Progenitor cell of endocrine pancreas (in vitro differentiated cells): Measurements from ENCODE around the gene ELAVL3. TPM values are rescaled to one million over a fixed set of nuclear protein-coding genes. Genes with fewer than 3 reads are reported as not detected.

Experiments used
- DNase-seq: peaks from one replicate; pipeline ENCODE4 v3.0.0; 2021; ENCODE audit warnings: low spot score; ENCODE audit not compliant: unreplicated experiment
- H3K27ac Mint-ChIP-seq: 2 replicates; pipeline ENCODE4 v1.8.0; 2021; ENCODE audit warnings: mild to moderate bottlenecking, moderate library complexity, mixed read lengths
- H3K27me3 Mint-ChIP-seq: 2 replicates; pipeline ENCODE4 v1.8.0; 2021; ENCODE audit warnings: mixed read lengths
- H3K36me3 Mint-ChIP-seq: 2 replicates; pipeline ENCODE4 v1.8.0; 2022; ENCODE audit warnings: mixed read lengths; ENCODE audit not compliant: insufficient read depth
- H3K4me1 Mint-ChIP-seq: 2 replicates; pipeline ENCODE4 v1.8.0; 2021; ENCODE audit warnings: low read depth, mixed read lengths
- H3K4me3 Mint-ChIP-seq: 2 replicates; pipeline ENCODE4 v1.8.0; 2021; ENCODE audit warnings: low read depth, mild to moderate bottlenecking, moderate library complexity, mixed read lengths
- H3K9me3 Mint-ChIP-seq: 2 replicates; pipeline ENCODE4 v1.8.0; 2021; ENCODE audit warnings: low read depth, mixed read lengths
- long read RNA-seq: library from polyadenylated mRNA; unstranded; transcript quantifications from one replicate; pipeline ENCODE4 v2.0.0, GENCODE V29; 2020
- total RNA-seq: library from RNA; stranded (reverse); gene quantifications from 2 replicates; pipeline ENCODE4 v1.2.1, GENCODE V29; 2021
- TF ChIP-seq, protein P1 (sequence below): fragments of 200-600 bp; sonication (generic); IDR thresholded peaks from one replicate; pipeline ENCODE4 v1.5.0; 2021; ENCODE audit warnings: antibody characterized with exemption, mild to moderate bottlenecking; ENCODE audit not compliant: unreplicated experiment

ELAVL3 gene
- 0.87 and 1.4 TPM in 2 replicates for total RNA-seq
- long read RNA-seq, result 0 reads

DNA sequence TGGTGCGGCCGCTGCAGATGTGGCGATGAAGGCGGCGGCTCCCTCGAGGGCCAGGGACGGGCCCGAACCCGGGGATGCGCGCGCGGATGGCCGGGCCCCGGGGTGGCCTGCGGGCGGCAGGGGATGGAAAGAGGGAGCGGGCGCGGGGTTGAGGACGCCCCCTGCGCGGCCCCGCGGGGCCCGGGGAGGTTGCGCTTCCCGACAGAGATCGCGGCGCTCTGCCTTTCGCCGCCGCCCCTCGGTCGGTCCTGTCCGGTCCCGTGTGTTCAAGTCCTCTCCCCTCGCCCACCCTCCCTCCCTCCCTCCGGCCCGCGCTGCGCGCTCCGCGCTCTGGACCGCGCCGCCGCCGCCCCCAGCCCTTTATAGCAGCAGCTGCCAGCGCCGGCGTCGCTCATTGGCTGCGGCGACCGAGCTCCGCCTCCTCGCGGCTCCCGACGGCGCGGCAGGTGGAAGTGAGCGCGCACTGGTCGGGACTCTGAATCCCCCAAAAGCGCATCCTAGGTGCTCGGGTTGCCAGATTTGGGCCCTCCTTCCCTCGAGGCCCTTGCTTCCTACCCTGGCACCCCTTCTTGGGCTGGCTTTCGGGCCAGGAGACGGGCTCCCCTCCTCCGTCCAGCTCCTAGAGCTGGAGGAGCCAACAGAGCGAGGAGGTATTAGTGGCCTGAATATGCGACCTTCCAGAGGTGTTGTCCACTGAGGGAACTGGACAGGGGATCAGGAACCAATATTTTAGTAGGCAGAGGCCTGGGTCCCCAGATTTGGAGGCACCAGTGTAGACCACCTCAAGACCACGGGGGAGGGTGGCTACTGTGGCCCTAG lies at the start of gene ELAVL3:
TSS of gene ELAVL3 (minus strand) at position 332 of the 819 bp plus-strand sequence. CDS start 438 bp downstream, outside the sequence.
- H3K4me1 Mint-ChIP-seq, result no peaks in the 10 kb centered on the region
- no peak within 1 kb of the TSS for H3K27ac Mint-ChIP-seq
- DNase-seq, result no peak
- H3K4me3 Mint-ChIP-seq, result no peak within 1 kb of the TSS
- H3K27me3 Mint-ChIP-seq, result peaks cover 50% of the 10 kb centered on the region
- H3K36me3 Mint-ChIP-seq, result peaks cover 8% of the 10 kb centered on the region
- TF ChIP-seq, protein P1, sequence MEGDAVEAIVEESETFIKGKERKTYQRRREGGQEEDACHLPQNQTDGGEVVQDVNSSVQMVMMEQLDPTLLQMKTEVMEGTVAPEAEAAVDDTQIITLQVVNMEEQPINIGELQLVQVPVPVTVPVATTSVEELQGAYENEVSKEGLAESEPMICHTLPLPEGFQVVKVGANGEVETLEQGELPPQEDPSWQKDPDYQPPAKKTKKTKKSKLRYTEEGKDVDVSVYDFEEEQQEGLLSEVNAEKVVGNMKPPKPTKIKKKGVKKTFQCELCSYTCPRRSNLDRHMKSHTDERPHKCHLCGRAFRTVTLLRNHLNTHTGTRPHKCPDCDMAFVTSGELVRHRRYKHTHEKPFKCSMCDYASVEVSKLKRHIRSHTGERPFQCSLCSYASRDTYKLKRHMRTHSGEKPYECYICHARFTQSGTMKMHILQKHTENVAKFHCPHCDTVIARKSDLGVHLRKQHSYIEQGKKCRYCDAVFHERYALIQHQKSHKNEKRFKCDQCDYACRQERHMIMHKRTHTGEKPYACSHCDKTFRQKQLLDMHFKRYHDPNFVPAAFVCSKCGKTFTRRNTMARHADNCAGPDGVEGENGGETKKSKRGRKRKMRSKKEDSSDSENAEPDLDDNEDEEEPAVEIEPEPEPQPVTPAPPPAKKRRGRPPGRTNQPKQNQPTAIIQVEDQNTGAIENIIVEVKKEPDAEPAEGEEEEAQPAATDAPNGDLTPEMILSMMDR, result no peak
- H3K9me3 Mint-ChIP-seq, result no peaks in the 10 kb centered on the region

DNA sequence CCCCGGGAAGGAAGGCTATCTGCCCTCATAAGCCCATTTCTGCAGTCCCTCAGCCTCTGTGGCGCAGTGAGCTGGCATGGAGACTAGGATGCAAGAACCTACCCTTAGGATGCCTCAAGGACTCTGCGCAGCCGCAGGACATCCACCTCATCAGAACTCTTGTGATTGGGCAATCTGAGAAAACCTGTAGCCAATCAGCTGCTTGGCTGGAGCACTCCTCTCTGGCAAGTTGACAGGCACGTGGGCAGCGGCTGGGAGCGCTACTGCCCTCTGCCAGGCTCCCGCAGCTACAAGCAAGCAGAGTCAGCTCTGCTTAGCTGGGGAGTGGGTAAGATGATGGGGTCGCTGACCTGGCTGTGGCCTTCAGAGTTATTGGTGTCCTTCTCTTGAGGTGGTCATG lies 49.6 kb upstream of the ELAVL3 start:
- H3K4me3 Mint-ChIP-seq, result no peak overlapping the region
- H3K9me3 Mint-ChIP-seq, result no peaks in the 10 kb centered on the region
- no peak for DNase-seq
- TF ChIP-seq, protein P1, result peak; percentile 16
- peaks cover 11% of the 10 kb centered on the region for H3K4me1 Mint-ChIP-seq
- no peaks in the 10 kb centered on the region for H3K36me3 Mint-ChIP-seq
- no peak overlapping the region for H3K27ac Mint-ChIP-seq
- H3K27me3 Mint-ChIP-seq, result peaks cover 17% of the 10 kb centered on the region

DNA sequence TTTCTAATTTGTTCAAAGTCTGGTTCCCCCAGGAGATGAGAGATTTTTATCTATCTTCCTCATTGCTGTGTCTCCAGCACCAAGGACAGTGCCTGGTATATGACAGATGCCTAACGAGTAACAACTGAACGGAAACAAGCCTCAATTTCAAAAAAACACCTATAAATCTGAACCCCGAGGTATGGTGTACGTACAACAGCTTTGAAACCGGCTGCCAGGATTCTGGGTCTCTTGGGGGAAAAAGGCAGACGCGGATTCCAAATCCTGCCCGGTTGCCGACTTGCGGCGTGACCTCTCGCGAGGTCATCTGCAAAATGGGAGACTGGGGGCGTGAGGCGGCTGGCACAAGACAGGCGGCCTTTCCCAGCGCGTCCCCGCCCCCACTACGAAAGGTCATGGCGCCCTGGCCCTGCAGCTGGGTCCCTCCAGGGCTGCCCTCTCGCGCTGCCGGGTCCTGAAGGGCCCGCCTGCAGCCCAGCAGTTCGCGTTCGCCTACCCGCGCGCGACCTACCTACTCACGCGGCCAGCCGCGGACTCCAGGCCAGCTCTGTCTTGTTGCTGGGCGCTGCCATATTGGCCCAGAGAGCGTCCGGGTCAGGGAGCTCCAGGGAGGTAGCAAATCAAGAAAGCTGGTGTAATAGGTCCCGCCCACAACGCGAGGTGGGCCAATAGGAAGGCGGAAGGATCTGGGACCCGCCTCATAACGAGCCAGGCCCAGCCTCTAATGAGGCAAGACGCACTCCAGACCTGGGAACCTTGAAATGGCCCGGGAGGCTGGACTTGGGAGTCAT lies 47.9 kb upstream of the ELAVL3 start, which contains the start of gene ECSIT:
TSS of gene ECSIT (minus strand) at position 584 of the 791 bp plus-strand sequence. CDS start 9,964 bp downstream, outside the sequence.
- Mint-ChIP-seq H3K4me3 (peak within 1 kb of the TSS; percentile 97), H3K36me3 (no peaks in the 10 kb centered on the region)

DNA sequence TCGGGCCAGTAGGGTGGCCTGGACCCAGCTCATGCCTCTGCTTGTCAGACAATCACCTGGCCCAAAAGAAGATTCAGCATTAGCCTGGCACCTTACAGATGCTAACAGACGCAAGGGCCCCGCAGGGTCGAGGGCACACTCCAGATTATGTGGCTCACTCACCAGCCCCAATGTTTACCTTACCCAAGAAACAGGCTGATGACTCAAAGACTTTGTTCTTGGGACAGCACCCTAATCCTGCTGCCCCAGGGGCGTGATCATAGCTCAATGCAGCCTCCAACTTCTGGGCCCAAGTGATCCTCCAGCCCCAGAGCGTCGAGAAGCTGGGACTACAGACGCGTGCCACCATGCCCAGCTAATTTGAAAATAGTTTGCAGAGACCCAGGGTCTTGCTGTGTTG lies 38.3 kb upstream of the ELAVL3 start:
- Mint-ChIP-seq H3K9me3 (no peaks in the 10 kb centered on the region), H3K36me3 (peaks cover 4% of the 10 kb centered on the region), H3K4me3 (no peak overlapping the region), H3K27ac (no peak overlapping the region), H3K27me3 (no peaks in the 10 kb centered on the region), H3K4me1 (no peaks in the 10 kb centered on the region)
- TF ChIP-seq, protein P1, result no peak
- no peak for DNase-seq

More for the DNA sequence above, 47.9 kb upstream of the ELAVL3 start, which contains the start of gene ECSIT:
- peak; percentile 88 for DNase-seq
- Mint-ChIP-seq H3K9me3 (no peaks in the 10 kb centered on the region), H3K4me1 (peaks cover 10% of the 10 kb centered on the region), H3K27me3 (peaks cover 4% of the 10 kb centered on the region), H3K27ac (peak within 1 kb of the TSS; percentile 96)
- TF ChIP-seq, protein P1, result no peak

DNA sequence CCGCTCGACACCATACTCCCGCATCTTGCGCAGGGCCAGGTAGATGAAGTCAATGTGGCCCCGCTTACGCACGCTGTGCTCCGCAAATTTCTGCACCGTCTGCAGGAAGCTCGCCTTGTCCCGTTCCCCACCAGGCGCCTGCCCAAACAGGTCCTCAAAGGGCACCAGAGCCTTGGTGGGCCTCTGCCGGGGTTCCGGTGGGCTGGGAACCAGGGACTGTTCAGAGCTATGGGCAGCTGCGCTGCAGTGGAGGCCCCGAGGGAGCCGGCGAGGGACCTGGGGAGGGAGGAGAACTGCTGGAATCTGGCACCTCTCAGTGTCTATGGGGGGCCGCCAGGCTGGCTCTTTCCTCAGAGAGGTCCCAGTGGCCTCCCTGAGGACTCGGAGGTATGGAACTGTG lies 33.1 kb upstream of the ELAVL3 start:
- H3K4me1 Mint-ChIP-seq, result no peaks in the 10 kb centered on the region
- no peak for DNase-seq
- no peaks in the 10 kb centered on the region for H3K9me3 Mint-ChIP-seq
- H3K36me3 Mint-ChIP-seq, result peaks cover 8% of the 10 kb centered on the region
- no peak overlapping the region for H3K4me3 Mint-ChIP-seq
- H3K27ac Mint-ChIP-seq, result no peak overlapping the region
- TF ChIP-seq, protein P1, result no peak
- H3K27me3 Mint-ChIP-seq, result no peaks in the 10 kb centered on the region
